Heart left ventricle (tissue), 16 donors: ENCODE results near the gene BTN2A1. TPM values are rescaled to one million over a fixed set of nuclear protein-coding genes. Genes with fewer than 3 reads are reported as not detected.

Experiments used
- ATAC-seq, 4 donors: fragments of 200-7000 bp; cut with Tn5 transposase; one replicate each; pipeline ENCODE4 v1.9.1; 2020 to 2022; ENCODE audit warnings: moderate library complexity in 4 of 4, mild to moderate bottlenecking in 3 of 4, moderate number of reproducible peaks in 1 of 4
- DNase-seq, 5 donors: peaks; one replicate each; pipeline ENCODE4 v3.0.0-alpha.2; 2020
- H3K27ac ChIP-seq, 12 donors: fragments of 200-600 bp; sonication (generic) in 4 of 12; one replicate each; pipeline versions ENCODE4 v1.5.0 to v1.8.0; 2016 to 2022; ENCODE audit warnings: mild to moderate bottlenecking in 2 of 12
- H3K27me3 ChIP-seq, 9 donors: fragments of 200-600 bp; sonication (generic) in 2 of 9; one replicate each; pipeline versions ENCODE4 v1.5.1 to v1.8.0; 2016 to 2022; ENCODE audit warnings: mild to moderate bottlenecking in 3 of 9
- H3K36me3 ChIP-seq, 9 donors: fragments of 200-600 bp; sonication (generic) in 2 of 9; one replicate each; pipeline versions ENCODE4 v1.5.0 to v1.8.0; 2018 to 2022; ENCODE audit warnings: mild to moderate bottlenecking in 2 of 9
- H3K4me1 ChIP-seq, 12 donors: fragments of 200-600 bp; sonication (generic) in 4 of 12; one replicate each; pipeline versions ENCODE4 v1.5.0 to v1.8.0; 2016 to 2022; ENCODE audit warnings: mild to moderate bottlenecking in 3 of 12
- H3K4me3 ChIP-seq, 12 donors: fragments of 200-600 bp; sonication (generic) in 4 of 12; one replicate each; pipeline versions ENCODE4 v1.5.0 to v1.8.0; 2017 to 2022; ENCODE audit warnings: mild to moderate bottlenecking in 9 of 12, moderate library complexity in 4 of 12
- H3K9me3 ChIP-seq, 12 donors: fragments of 200-600 bp; sonication (generic) in 4 of 12; one replicate each; pipeline versions ENCODE4 v1.5.0 to v1.8.0; 2016 to 2022; ENCODE audit warnings: mild to moderate bottlenecking in 1 of 12
- CTCF ChIP-seq, 12 donors: fragments of 200-600 bp; sonication (generic) in 4 of 12; IDR thresholded peaks; one replicate each; pipeline versions ENCODE4 v1.5.0 to v1.8.0; 2018 to 2022; ENCODE audit warnings: antibody characterized with exemption in 12 of 12, mild to moderate bottlenecking in 5 of 12
- POLR2A ChIP-seq, 2 donors: fragments of 450-650 bp; IDR thresholded peaks; one replicate each; pipeline ENCODE4 v1.6.1; 2017; ENCODE audit warnings: antibody characterized with exemption in 2 of 2, mild to moderate bottlenecking in 2 of 2, moderate library complexity in 2 of 2
- WGBS, 4 donors: extraction: QIAGEN DNeasy Blood & Tissue Kit in 2 of 4; methylation state at CpG; one replicate each; pipeline versions ENCODE4 v1.1.5 to v1.1.7; 2013 to 2018; 5-methylcytosine and 5-hydroxymethylcytosine counted together
- intact Hi-C, 10 donors: fragments of 100-400 bp; cut with DNase I; formaldehyde crosslinking; loops; one replicate each; pipeline versions ENCODE4 v1.11.1 to v1.14.2; 2022
- polyA plus RNA-seq, 2 donors: library from polyadenylated mRNA; stranded (reverse); fragments of 200-250 nt; gene quantifications; one replicate each; pipeline ENCODE4 v1.2.3, GENCODE V29; 2013
- total RNA-seq, 9 donors: library from RNA; depleted of rRNA in 2 of 9; stranded (reverse); fragments of >200 nt in 2 of 9; fragmentation: NEBNext Ultra II Directional in 3 of 9; extraction: Animal tissue kit (Norgen Biotek cat#: 25700) in 3 of 9; gene quantifications; one replicate each; pipeline versions ENCODE4 v1.1.0 to v1.2.4, GENCODE V29; 2016 to 2023
- donor health status: ischemic (EF 13 %, LVEDD 7.1; RV severe dilation, severe dysfunction).
- donor health status: healthy with polysubstance abuse.
- donor health status: DM: no; HTN: yes; CAD: no.
- donor health status: DM: no; HTN: no; CAD: no.
- donor health status: ischemic (EF 25% LVEDD 6.9; RV normal size, moderate dysfunction).
- donor health status: ischemic (EF 25% LVEDD 5.7; RV mildly dilated, moderate dysfunction).
- donor health status: healthy.
- donor health status: DM: yes; HTN: yes; CAD: no.
- donor health status: ischemic (EF 35%, LVEDD 5.7; RV mildly dilated, moderate dysfunction).
- donor health status: nonischemic (EF 11% LVEDD 7.7; RV severe dilation, severe dysfunction).
- donor health status: DM: yes; HTN: yes; CAD: no.
- donor health status: PGD.
- donor health status: ischemic (EF 29% LVEDD 5.4; RV normal size, mild dysfunction).
- donor health status: nonischemic (EF 23%, LVEDD 6.1; RV moderate dilation, normal function).

BTN2A1 gene
- total and polyA plus RNA-seq, 11 donors: 6.6 to 26.7 (median 14.8) TPM

- peaks cover 0 to 75% (median 7%) of the 10 kb centered on the region in 12 donors for H3K4me1 ChIP-seq
- intact Hi-C loops: loop anchor here in 2 of 10 donors (5.0 kb wide), 1 partner anchor 40 kb away; no protein-coding TSS in a partner anchor
- peaks cover 0 to 8% (median 0%) of the 10 kb centered on the region in 12 donors for H3K9me3 ChIP-seq
- TF ChIP-seq POLR2A (IDR thresholded peaks at IDR 0.05) (no peak), CTCF (IDR thresholded peaks at IDR 0.05) (no peak)
- WGBS, 4 donors: 85 to 93% (median 90%) methylated on average over 4 of the region's 4 CpGs
- DNase-seq (no peak), ATAC-seq (no peak)
- no peaks in the 10 kb centered on the region for H3K36me3 ChIP-seq
- no peaks in the 10 kb centered on the region for H3K27me3 ChIP-seq
- H3K4me3 ChIP-seq: no peak overlapping the region
- peak overlapping the region in 5 of 12 donors; percentile 15 to 97 (median 40) for H3K27ac ChIP-seq
These were observed 19.1 kb downstream of the BTN2A1 start for GRCh38 chr6:26476896-26477295.

DNA sequence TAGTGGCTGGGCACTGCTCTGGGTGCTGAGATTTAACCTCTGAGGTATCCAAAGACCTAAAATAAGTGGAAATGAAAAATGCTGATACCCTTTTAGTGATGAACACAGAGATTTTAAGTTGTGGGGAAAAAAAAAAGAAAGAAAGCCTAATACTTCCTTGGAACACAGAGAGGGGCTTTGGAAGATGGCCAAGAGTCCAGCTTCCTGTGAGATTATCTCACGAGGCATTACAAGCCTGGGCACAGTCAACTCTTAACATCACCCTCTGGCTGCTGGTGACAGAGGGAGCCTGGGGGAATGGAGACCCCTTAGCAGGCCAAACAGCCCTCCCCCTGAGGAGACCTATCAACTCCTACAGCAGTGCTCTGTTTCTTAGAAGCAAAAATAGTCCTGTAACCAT is 19.7 kb downstream of the BTN2A1 start:
- no peak for DNase-seq
- Histone ChIP-seq H3K4me3 (no peak overlapping the region), H3K4me1 (peaks cover 0 to 75% (median 7%) of the 10 kb centered on the region in 12 donors), H3K27ac (peak overlapping the region in 7 of 12 donors; percentile 9 to 97 (median 20)), H3K36me3 (no peaks in the 10 kb centered on the region), H3K27me3 (no peaks in the 10 kb centered on the region), H3K9me3 (peaks cover 0 to 3% (median 0%) of the 10 kb centered on the region in 12 donors)
- WGBS, 4 donors: 15 to 27% (median 22%) methylated on average over 1 of the region's 1 CpG
- no peak for TF ChIP-seq CTCF (IDR thresholded peaks at IDR 0.05)
- no peak for TF ChIP-seq POLR2A (IDR thresholded peaks at IDR 0.05)
- no peak for ATAC-seq
- intact Hi-C loops: loop anchor here in 2 of 10 donors (5.0 kb wide), 1 partner anchor 40 kb away; no protein-coding TSS in a partner anchor

DNA sequence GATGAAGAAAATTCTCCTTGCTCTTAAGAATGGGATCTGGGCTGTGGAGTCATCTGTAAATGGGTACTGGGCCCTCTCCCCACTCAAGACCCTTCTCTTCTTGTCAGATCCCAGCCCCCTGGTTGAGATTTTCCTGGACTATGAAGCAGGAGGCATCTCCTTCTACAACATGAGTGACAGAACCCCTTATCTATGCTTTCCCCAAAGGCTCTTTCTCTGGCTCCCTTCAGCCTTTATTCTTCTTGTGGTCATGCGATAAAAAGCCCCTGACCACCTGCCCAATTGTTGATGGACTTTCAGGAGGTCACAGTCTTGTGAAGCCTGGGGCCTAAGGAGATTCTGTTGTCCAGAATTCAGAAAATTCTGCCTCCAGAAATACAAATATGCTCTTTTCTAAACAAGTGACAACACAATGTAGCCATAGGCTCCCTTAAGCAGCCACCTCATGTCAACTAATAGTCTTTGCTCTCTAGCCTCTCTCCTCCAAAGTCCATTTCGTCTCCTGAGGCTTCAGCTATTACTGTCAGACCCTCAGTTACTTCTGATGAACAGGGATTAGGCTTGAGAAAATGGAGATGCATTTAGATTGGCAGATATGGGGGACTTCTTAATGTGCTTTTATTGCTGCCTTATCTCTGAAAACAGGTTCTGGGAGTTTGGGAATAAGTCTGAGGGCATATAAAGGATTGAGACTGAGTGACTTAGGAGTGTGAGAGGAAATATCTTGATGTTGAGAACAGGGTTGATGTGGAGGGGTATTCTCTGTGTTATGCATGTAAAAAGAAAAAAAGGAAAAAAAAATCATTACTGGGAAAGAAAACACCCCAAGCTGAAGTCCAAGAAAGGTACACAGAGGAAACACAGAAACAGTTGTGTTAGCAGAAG is 20.6 kb downstream of the BTN2A1 start:
- ATAC-seq: no peak
- Histone ChIP-seq H3K27me3 (no peaks in the 10 kb centered on the region), H3K36me3 (no peaks in the 10 kb centered on the region), H3K4me1 (peaks cover 0 to 70% (median 7%) of the 10 kb centered on the region in 12 donors), H3K4me3 (no peak overlapping the region), H3K9me3 (no peaks in the 10 kb centered on the region), H3K27ac (peak overlapping the region in 4 of 12 donors; percentile 20 to 97 (median 46))
- intact Hi-C loops: loop anchor here in 2 of 10 donors (5.0 kb wide), 1 partner anchor 39 kb away; no protein-coding TSS in a partner anchor
- WGBS, 4 donors: 91 to 100% (median 95%) methylated on average over 2 of the region's 2 CpGs
- no peak for DNase-seq
- no peak for TF ChIP-seq POLR2A (IDR thresholded peaks at IDR 0.05)

- peak overlapping the region in 2 of 12 donors; percentile 15 to 97 for H3K27ac ChIP-seq
- H3K4me3 ChIP-seq: no peak overlapping the region
- H3K27me3 ChIP-seq: no peaks in the 10 kb centered on the region
- H3K4me1 ChIP-seq: peaks cover 0 to 67% (median 7%) of the 10 kb centered on the region in 12 donors
- no peak for TF ChIP-seq CTCF (IDR thresholded peaks at IDR 0.05)
- no peak for TF ChIP-seq POLR2A (IDR thresholded peaks at IDR 0.05)
- no peaks in the 10 kb centered on the region for H3K36me3 ChIP-seq
- no peak for ATAC-seq
- intact Hi-C loops: loop anchor here in 2 of 10 donors (5.0 kb wide), 1 partner anchor 38 kb away; no protein-coding TSS in a partner anchor
- 73 to 84% (median 76%) methylated on average over 3 of the region's 3 CpGs for WGBS, 4 donors
- DNase-seq: no peak
- no peaks in the 10 kb centered on the region for H3K9me3 ChIP-seq
These were observed 21.2 kb downstream of the BTN2A1 start for GRCh38 chr6:26478985-26479278.
